Liver (tissue), 3 donors: Measurements from ENCODE around the gene HJURP.

Experiments
- SP1 ChIP-seq: IDR thresholded peaks from 2 replicates; pipeline ENCODE4 v1.6.1; 2018; ENCODE audit warnings: antibody characterized with exemption, mild to moderate bottlenecking
- TF ChIP-seq, protein P1 (sequence below): fragments of 150-350 bp; IDR thresholded peaks from 2 replicates; pipeline ENCODE4 v1.5.1; 2017; ENCODE audit warnings: improper control_type of control experiment, low read depth, low read length; ENCODE audit not compliant: missing input control
- donor health status: healthy.
- donor health status: healthy.

DNA sequence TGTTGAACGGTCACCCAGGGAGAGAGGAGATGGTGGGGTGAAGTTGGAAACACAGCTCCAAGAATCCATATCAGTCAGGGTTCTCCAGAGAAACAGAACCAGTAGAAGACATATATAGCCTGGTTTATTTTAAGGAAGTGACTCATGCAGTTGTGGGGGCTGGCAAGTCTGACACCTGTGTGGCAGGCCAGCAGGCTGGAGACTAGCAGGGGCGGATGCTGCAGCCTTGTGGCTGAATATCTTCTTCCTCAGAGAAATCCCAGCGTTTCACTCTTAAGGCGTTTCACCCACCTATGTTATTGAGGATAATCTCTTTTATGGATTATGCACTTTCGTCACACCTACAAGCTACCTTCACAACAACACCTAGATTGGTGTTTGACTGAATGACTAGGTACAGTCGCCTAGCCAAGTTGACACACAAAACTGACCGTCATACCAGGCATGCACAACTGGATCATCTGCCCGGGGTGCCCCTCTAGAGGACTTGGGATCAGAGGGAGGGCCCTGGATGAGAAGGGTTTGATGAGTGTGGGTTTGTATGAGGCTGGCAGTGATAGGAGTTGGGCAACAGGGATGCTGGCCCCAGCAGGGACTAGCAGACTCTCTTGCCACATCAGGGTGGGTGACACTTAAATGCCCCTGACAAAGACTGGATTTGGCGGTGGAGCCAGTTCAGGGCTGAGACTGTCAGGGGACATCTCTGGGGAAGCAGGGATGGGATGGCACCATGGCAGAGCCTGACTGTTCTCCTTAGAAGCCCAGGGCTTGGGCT is 52.8 kb downstream of the HJURP start:
- TF ChIP-seq, protein P1, sequence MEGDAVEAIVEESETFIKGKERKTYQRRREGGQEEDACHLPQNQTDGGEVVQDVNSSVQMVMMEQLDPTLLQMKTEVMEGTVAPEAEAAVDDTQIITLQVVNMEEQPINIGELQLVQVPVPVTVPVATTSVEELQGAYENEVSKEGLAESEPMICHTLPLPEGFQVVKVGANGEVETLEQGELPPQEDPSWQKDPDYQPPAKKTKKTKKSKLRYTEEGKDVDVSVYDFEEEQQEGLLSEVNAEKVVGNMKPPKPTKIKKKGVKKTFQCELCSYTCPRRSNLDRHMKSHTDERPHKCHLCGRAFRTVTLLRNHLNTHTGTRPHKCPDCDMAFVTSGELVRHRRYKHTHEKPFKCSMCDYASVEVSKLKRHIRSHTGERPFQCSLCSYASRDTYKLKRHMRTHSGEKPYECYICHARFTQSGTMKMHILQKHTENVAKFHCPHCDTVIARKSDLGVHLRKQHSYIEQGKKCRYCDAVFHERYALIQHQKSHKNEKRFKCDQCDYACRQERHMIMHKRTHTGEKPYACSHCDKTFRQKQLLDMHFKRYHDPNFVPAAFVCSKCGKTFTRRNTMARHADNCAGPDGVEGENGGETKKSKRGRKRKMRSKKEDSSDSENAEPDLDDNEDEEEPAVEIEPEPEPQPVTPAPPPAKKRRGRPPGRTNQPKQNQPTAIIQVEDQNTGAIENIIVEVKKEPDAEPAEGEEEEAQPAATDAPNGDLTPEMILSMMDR, result no peak
- no peak for TF ChIP-seq SP1
